Ovary (tissue), 3 donors: ENCODE data around the gene FRAT2.

Experiments
- CTCF ChIP-seq, 3 donors: fragments of 450-650 bp in 2 of 3; fragments of 200-600 bp in 1 of 3; IDR thresholded peaks; one replicate each; pipeline versions ENCODE4 v1.5.1 to v1.8.0; 2016 to 2022; ENCODE audit warnings: antibody characterized with exemption in 3 of 3, mild to moderate bottlenecking in 1 of 3
- EP300 ChIP-seq: sonication (generic); formaldehyde crosslinking; IDR thresholded peaks from one replicate; pipeline ENCODE4 v1.6.1; 2017; ENCODE audit warnings: antibody characterized with exemption
- POLR2A ChIP-seq: fragments of 450-650 bp; IDR thresholded peaks from one replicate; pipeline ENCODE4 v1.6.1; 2017; ENCODE audit warnings: antibody characterized with exemption, mild to moderate bottlenecking, moderate library complexity
- donor health status: DM: no; HTN: no; CAD: no.

DNA sequence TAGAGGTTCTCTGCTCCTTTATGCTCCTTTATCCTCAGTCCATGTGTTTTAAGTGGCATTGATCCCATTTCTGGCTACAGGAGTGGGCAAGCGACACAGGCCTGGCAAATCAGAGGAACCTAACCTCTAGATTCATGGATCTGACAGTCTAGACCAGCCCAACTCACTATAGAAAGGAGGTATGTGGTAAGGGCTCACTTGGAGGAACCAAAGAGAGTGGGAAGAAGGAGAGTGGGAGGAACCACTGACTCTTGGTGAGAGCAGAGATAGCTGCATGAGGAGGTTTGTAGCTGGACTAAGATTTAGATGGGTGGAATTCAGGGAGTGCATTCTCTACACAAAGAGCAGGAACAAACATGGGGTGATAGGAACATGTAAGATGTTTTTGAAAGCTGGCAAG lies 27.1 kb downstream of the FRAT2 start:
- TF ChIP-seq CTCF (IDR thresholded peaks at IDR 0.05) (no peak), EP300 (no peak), POLR2A (no peak)
